HUES6 (cell line): Measurements from ENCODE around the gene TBXAS1.

Experiments used
- H3K27ac ChIP-seq: 2 replicates; pipeline ENCODE4 v1.7.0; 2013; ENCODE audit warnings: low read depth, mild to moderate bottlenecking, low read length, inconsistent platforms
- H3K27me3 ChIP-seq: 2 replicates; pipeline ENCODE4 v1.6.1; 2013; ENCODE audit warnings: low read length; ENCODE audit not compliant: control insufficient read depth, insufficient read depth
- H3K36me3 ChIP-seq: 2 replicates; pipeline ENCODE4 v1.6.1; 2013; ENCODE audit warnings: low read length; ENCODE audit not compliant: control insufficient read depth, insufficient read depth
- H3K4me1 ChIP-seq: 2 replicates; pipeline ENCODE4 v1.6.1; 2013; ENCODE audit warnings: low read length; ENCODE audit not compliant: control insufficient read depth, insufficient read depth
- H3K4me3 ChIP-seq: 2 replicates; pipeline ENCODE4 v1.5.1; 2013; ENCODE audit warnings: low read depth, low read length
- H3K9ac ChIP-seq: one replicate; pipeline ENCODE4 v1.6.1; 2013; ENCODE audit warnings: mild to moderate bottlenecking, low read length
- H3K9me3 ChIP-seq: 2 replicates; pipeline ENCODE4 v1.6.1; 2013; ENCODE audit warnings: low read depth, low read length; ENCODE audit not compliant: control insufficient read depth, insufficient read depth

TBXAS1 gene

GRCh38 chr7:139995017-139995915, 166.2 kb downstream of the TBXAS1 start:
- H3K9me3 ChIP-seq = no peaks in the 10 kb centered on the region
- no peaks in the 10 kb centered on the region for H3K27me3 ChIP-seq
- H3K36me3 ChIP-seq = no peaks in the 10 kb centered on the region
- H3K4me1 ChIP-seq = peaks cover 1% of the 10 kb centered on the region
- H3K27ac ChIP-seq = no peak overlapping the region
- H3K9ac ChIP-seq = no peak overlapping the region
- H3K4me3 ChIP-seq = no peak overlapping the region

DNA sequence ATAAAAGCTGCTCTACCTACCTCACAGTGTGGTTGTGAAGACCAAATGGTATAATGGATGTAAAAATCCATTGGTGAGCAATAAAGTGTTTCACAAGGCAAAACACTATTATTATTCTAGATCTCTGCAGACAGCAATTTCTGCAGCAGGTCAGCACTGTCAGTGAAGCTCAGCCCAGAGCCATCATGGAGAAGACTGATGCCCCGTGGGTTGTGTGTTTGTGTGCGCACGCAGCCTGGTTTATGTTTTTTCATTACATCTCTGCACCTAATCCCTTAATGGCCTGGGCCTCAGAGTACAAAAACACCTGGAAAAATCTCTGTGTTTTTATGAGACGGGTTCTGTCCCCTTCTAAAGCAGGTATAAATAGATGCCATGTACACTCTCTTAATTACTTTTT, 169.5 kb downstream of the TBXAS1 start:
- Histone ChIP-seq H3K36me3 (no peaks in the 10 kb centered on the region), H3K27me3 (no peaks in the 10 kb centered on the region), H3K9ac (no peak overlapping the region), H3K4me3 (no peak overlapping the region), H3K4me1 (no peaks in the 10 kb centered on the region), H3K9me3 (no peaks in the 10 kb centered on the region), H3K27ac (no peak overlapping the region)

DNA sequence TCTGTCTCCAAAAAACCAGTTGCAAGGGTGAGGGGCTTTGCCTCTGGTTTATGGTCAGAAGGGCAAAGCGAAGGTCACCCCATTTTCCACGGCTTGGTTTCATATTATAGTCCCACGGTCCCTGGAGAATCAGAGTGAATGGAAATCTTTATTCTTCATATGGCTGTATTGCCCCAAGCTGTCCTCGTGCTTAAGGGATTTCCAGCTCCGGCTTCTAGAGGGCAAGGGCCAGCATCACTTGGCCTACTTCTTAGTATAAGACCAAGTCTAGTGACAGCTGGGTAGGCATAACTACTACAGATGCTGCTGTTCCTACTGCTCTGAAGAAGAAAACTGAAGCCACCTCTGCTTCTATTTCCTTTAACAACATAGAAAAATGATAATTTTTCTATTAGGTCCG, 170.5 kb downstream of the TBXAS1 start:
- no peaks in the 10 kb centered on the region for H3K4me1 ChIP-seq
- H3K9ac ChIP-seq = no peak overlapping the region
- no peaks in the 10 kb centered on the region for H3K27me3 ChIP-seq
- H3K27ac ChIP-seq = no peak overlapping the region
- H3K36me3 ChIP-seq = no peaks in the 10 kb centered on the region
- no peak overlapping the region for H3K4me3 ChIP-seq
- H3K9me3 ChIP-seq = no peaks in the 10 kb centered on the region

DNA sequence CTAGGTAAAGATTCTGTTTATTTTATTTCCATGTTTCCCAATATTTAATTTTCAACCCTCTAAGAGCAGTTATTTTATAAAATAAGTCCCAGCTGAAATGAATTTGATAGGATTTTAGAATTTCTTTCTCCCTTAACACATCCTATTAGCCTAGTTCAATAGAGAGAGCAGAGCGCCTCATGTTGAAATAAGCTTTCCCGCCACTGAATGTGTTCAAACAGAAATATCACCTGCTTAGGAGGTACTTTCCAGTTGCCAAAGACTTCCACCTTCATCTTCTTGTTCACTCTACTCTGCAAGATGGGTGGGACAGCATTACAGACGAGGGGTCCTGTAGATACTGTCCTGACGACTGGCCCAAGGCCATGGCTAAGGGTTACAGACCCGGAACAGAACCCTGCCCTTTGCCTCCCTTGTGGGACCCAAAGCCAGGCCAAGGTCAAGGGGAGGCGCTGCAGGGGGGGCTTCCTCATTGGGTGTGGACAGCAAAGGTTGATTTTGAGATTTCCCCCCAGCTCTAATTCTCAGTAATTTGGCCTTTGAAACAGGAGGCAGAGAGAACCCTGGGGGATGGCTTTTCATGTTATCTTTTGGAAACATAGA, 171.7 kb downstream of the TBXAS1 start:
- no peak overlapping the region for H3K4me3 ChIP-seq

DNA sequence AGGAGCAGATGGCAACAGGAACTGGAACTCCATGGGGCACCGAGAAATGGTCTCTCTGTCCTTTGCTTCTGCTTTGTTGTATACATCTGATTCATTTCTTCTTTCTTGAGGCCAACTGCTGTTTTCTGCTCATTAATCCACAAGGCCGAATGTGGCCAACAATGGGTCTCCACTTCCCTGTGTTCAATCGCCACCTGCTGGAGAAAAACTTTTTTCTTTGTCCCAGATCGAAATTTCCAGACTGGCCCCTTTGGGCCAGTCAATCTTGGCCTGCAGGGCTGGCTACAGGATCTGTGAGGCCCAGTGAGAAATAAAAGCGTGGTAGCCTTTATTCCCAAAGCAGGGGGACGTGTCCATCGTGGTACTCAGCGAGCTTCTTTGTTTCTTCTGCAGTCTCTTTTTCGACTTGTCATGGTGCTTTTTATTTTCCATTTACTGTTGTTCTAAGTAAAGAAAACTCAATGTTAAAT, 174.9 kb downstream of the TBXAS1 start:
- H3K9me3 ChIP-seq = no peaks in the 10 kb centered on the region

More for the DNA sequence above, 171.7 kb downstream of the TBXAS1 start:
- no peaks in the 10 kb centered on the region for H3K9me3 ChIP-seq
- no peak overlapping the region for H3K27ac ChIP-seq
- H3K36me3 ChIP-seq = no peaks in the 10 kb centered on the region
- H3K4me1 ChIP-seq = no peaks in the 10 kb centered on the region
- no peaks in the 10 kb centered on the region for H3K27me3 ChIP-seq
- H3K9ac ChIP-seq = no peak overlapping the region

GRCh38 chr7:140004672-140005071, 175.6 kb downstream of the TBXAS1 start:
- Histone ChIP-seq H3K4me3 (no peak overlapping the region), H3K9me3 (no peaks in the 10 kb centered on the region), H3K27ac (no peak overlapping the region), H3K36me3 (no peaks in the 10 kb centered on the region), H3K27me3 (no peaks in the 10 kb centered on the region), H3K9ac (no peak overlapping the region), H3K4me1 (no peaks in the 10 kb centered on the region)

More for the DNA sequence above, 174.9 kb downstream of the TBXAS1 start:
- no peak overlapping the region for H3K9ac ChIP-seq
- H3K27me3 ChIP-seq = no peaks in the 10 kb centered on the region
- H3K4me3 ChIP-seq = no peak overlapping the region
- no peak overlapping the region for H3K27ac ChIP-seq
- H3K36me3 ChIP-seq = no peaks in the 10 kb centered on the region
- no peaks in the 10 kb centered on the region for H3K4me1 ChIP-seq

DNA sequence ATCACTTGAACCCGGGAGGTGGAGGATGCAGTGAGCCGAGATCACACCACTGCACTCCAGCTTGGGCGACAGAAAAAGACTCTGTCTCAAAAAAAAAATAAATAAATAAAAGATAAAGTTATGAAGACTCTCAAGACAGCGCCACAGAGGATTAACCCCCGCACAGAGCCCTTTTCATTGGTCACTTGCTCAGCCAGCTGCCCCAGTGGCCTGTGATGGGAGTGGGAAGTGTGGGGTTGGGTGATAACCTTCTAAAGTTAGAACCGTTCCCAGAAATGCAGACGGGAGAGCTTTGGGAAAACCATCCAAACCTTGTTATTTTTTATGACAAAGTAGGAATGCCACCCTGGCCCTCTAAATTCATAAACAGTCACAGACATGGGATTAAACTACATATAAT, 176.3 kb downstream of the TBXAS1 start:
- Histone ChIP-seq H3K9ac (no peak overlapping the region), H3K4me1 (peaks cover 1% of the 10 kb centered on the region; the same call in 1 of the 2 replicates), H3K9me3 (no peaks in the 10 kb centered on the region)

GRCh38 chr7:140005754-140006503, 176.9 kb downstream of the TBXAS1 start:
- peaks cover 4% of the 10 kb centered on the region; the same call in 1 of the 2 replicates for H3K4me1 ChIP-seq
- no peak overlapping the region for H3K4me3 ChIP-seq
- no peak overlapping the region for H3K27ac ChIP-seq
- no peaks in the 10 kb centered on the region for H3K27me3 ChIP-seq
- no peaks in the 10 kb centered on the region for H3K36me3 ChIP-seq
- no peak overlapping the region for H3K9ac ChIP-seq
- H3K9me3 ChIP-seq = no peaks in the 10 kb centered on the region

More for the DNA sequence above, 176.3 kb downstream of the TBXAS1 start:
- Histone ChIP-seq H3K27ac (no peak overlapping the region), H3K4me3 (no peak overlapping the region), H3K36me3 (no peaks in the 10 kb centered on the region), H3K27me3 (no peaks in the 10 kb centered on the region)

DNA sequence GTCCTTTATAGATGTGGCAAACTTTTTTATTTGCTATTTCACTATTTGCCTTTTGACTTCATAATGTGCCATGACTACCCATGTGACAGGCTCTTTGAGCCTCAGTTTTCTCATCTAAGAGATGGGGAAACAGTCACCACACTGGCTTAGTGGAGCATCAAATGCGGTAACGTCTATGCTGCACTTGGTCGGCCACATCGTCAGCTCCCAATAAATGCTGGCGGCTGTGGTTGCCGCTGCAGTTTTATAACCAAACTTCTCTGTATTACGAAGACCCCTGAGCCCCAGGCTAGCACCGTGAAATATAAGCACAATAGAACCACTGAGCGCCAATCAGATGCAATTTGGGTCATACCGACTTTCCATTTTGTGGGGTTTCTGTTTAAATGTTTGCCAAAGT, 177.5 kb downstream of the TBXAS1 start:
- Histone ChIP-seq H3K9ac (no peak overlapping the region), H3K9me3 (no peaks in the 10 kb centered on the region)

GRCh38 chr7:140007051-140007690, 178.1 kb downstream of the TBXAS1 start:
- no peak overlapping the region for H3K4me3 ChIP-seq
- no peaks in the 10 kb centered on the region for H3K27me3 ChIP-seq
- peaks cover 9% of the 10 kb centered on the region; the same call in 1 of the 2 replicates for H3K4me1 ChIP-seq
- H3K9ac ChIP-seq = no peak overlapping the region
- H3K27ac ChIP-seq = no peak overlapping the region
- H3K9me3 ChIP-seq = no peaks in the 10 kb centered on the region
- H3K36me3 ChIP-seq = no peaks in the 10 kb centered on the region

More for the DNA sequence above, 177.5 kb downstream of the TBXAS1 start:
- no peak overlapping the region for H3K27ac ChIP-seq
- no peaks in the 10 kb centered on the region for H3K36me3 ChIP-seq
- H3K27me3 ChIP-seq = no peaks in the 10 kb centered on the region
- no peak overlapping the region for H3K4me3 ChIP-seq
- H3K4me1 ChIP-seq = peaks cover 4% of the 10 kb centered on the region; the same call in 1 of the 2 replicates
